H9 (cell line): ENCODE data around the gene SP5. TPM values are rescaled to one million over a fixed set of nuclear protein-coding genes. Genes with fewer than 3 reads are reported as not detected.

ENCODE experiments used
- DNase-seq: peaks from one replicate; pipeline ENCODE4 v3.0.0-alpha.2; 2017
- H2AFZ ChIP-seq: one replicate; pipeline ENCODE4 v1.6.1; 2013; ENCODE audit warnings: mild to moderate bottlenecking, low read length, control low read depth, moderate library complexity
- H2AK5ac ChIP-seq: 2 replicates; pipeline ENCODE4 v1.6.1; 2013; ENCODE audit warnings: low read length, control low read depth, mixed read lengths; ENCODE audit not compliant: insufficient read length
- H2BK120ac ChIP-seq: one replicate; pipeline ENCODE4 v1.6.1; 2013; ENCODE audit warnings: low read depth, mild to moderate bottlenecking, low read length, control low read depth, inconsistent platforms; ENCODE audit not compliant: poor library complexity, severe bottlenecking
- H2BK12ac ChIP-seq: 2 replicates; pipeline ENCODE4 v1.6.1; 2013; ENCODE audit warnings: low read length, control low read depth, mixed read lengths, low read depth; ENCODE audit not compliant: insufficient read length
- H2BK15ac ChIP-seq: 2 replicates; pipeline ENCODE4 v1.6.1; 2013; ENCODE audit warnings: low read depth, low read length, control low read depth
- H2BK20ac ChIP-seq: one replicate; pipeline ENCODE4 v1.6.1; 2013; ENCODE audit warnings: low read depth, mild to moderate bottlenecking, low read length, control low read depth, inconsistent platforms; ENCODE audit not compliant: poor library complexity, severe bottlenecking
- H2BK5ac ChIP-seq: 2 replicates; pipeline ENCODE4 v1.6.1; 2013; ENCODE audit warnings: low read length, control low read depth, mixed read lengths; ENCODE audit not compliant: insufficient read length
- H3K14ac ChIP-seq: 2 replicates; pipeline ENCODE4 v1.6.1; 2013; ENCODE audit warnings: low read length, control low read depth; ENCODE audit not compliant: insufficient read depth
- H3K18ac ChIP-seq: 2 replicates; pipeline ENCODE4 v1.6.1; 2013; ENCODE audit warnings: low read depth, mild to moderate bottlenecking, mixed read lengths, low read length, control low read depth; ENCODE audit not compliant: insufficient read length
- H3K23ac ChIP-seq: 2 replicates; pipeline ENCODE4 v1.6.1; 2013; ENCODE audit warnings: low read length, control low read depth, mixed read lengths, low read depth; ENCODE audit not compliant: insufficient read length
- H3K23me2 ChIP-seq: 2 replicates; pipeline ENCODE4 v1.6.1; 2013; ENCODE audit warnings: low read depth, mild to moderate bottlenecking, mixed read lengths, low read length, control low read depth; ENCODE audit not compliant: insufficient read length, poor library complexity, severe bottlenecking
- H3K27ac ChIP-seq: 2 replicates; pipeline ENCODE4 v1.5.1; 2013; ENCODE audit warnings: low read length, control low read depth, mixed read lengths, low read depth; ENCODE audit not compliant: insufficient read length
- H3K27me3 ChIP-seq: 2 replicates; pipeline ENCODE4 v1.6.1; 2013; ENCODE audit warnings: low read length, control low read depth, inconsistent platforms; ENCODE audit not compliant: insufficient read depth
- H3K4ac ChIP-seq: 2 replicates; pipeline ENCODE4 v1.6.1; 2013; ENCODE audit warnings: low read depth, mild to moderate bottlenecking, control low read depth, inconsistent platforms, low read length, moderate library complexity
- H3K4me1 ChIP-seq: 2 replicates; pipeline ENCODE4 v1.6.1; 2013; ENCODE audit warnings: low read length, control low read depth, inconsistent platforms; ENCODE audit not compliant: insufficient read depth
- H3K4me2 ChIP-seq: 2 replicates; pipeline ENCODE4 v1.6.1; 2013; ENCODE audit warnings: low read length, control low read depth, mixed read lengths; ENCODE audit not compliant: insufficient read length, insufficient read depth
- H3K56ac ChIP-seq: 2 replicates; pipeline ENCODE4 v1.6.1; 2013; ENCODE audit warnings: low read depth, mild to moderate bottlenecking, mixed read lengths, low read length, control low read depth; ENCODE audit not compliant: insufficient read length
- H3K79me1 ChIP-seq: 2 replicates; pipeline ENCODE4 v1.6.1; 2013; ENCODE audit warnings: low read depth, mild to moderate bottlenecking, moderate library complexity, low read length, control low read depth, inconsistent platforms; ENCODE audit not compliant: insufficient read depth, poor library complexity, severe bottlenecking
- H3K79me2 ChIP-seq: 2 replicates; pipeline ENCODE4 v1.6.1; 2013; ENCODE audit warnings: low read length, control low read depth, inconsistent platforms; ENCODE audit not compliant: insufficient read depth
- H3K9ac ChIP-seq: 2 replicates; pipeline ENCODE4 v1.6.1; 2013; ENCODE audit warnings: low read length, control low read depth, mixed read lengths; ENCODE audit not compliant: insufficient read length; ENCODE audit errors: extremely low read depth
- H3K9me3 ChIP-seq: one replicate; pipeline ENCODE4 v1.6.1; 2013; ENCODE audit warnings: low read depth, low read length, inconsistent platforms; ENCODE audit not compliant: control insufficient read depth
- H3T11ph ChIP-seq: one replicate; pipeline ENCODE4 v1.6.1; 2013; ENCODE audit warnings: mild to moderate bottlenecking, low read length, control low read depth, inconsistent platforms
- H4K20me1 ChIP-seq: one replicate; pipeline ENCODE4 v1.6.1; 2013; ENCODE audit not compliant: control insufficient read depth, insufficient read length, insufficient read depth
- H4K5ac ChIP-seq: 2 replicates; pipeline ENCODE4 v1.6.1; 2013; ENCODE audit warnings: low read depth, mild to moderate bottlenecking, mixed read lengths, low read length, control low read depth; ENCODE audit not compliant: insufficient read length
- H4K8ac ChIP-seq: replicated peaks from 2 replicates; pipeline ENCODE4 v1.6.1; 2013; ENCODE audit warnings: low read length, control low read depth, mixed read lengths, low read depth; ENCODE audit not compliant: insufficient read length
- H4K91ac ChIP-seq: 2 replicates; pipeline ENCODE4 v1.6.1; 2013; ENCODE audit warnings: low read depth, mild to moderate bottlenecking, moderate library complexity, mixed read lengths, low read length, control low read depth; ENCODE audit not compliant: insufficient read length
- H3K27ac Mint-ChIP-seq, 3 experiments: 2 replicates in 2 of 3; 3 replicates in 1 of 3; pipeline ENCODE4 v1.8.0; 2020 to 2021; ENCODE audit warnings: mixed read lengths in 3 of 3, mild to moderate bottlenecking in 1 of 3, moderate library complexity in 1 of 3
- H3K27me3 Mint-ChIP-seq: 2 replicates; pipeline ENCODE4 v1.8.0; 2021; ENCODE audit warnings: low read depth, mild to moderate bottlenecking, moderate library complexity, mixed read lengths
- H3K36me3 Mint-ChIP-seq, 3 experiments: 2 replicates in 2 of 3; 3 replicates in 1 of 3; pipeline ENCODE4 v1.8.0; 2020 to 2021; ENCODE audit warnings: low read depth in 3 of 3, mixed read lengths in 3 of 3; ENCODE audit not compliant: insufficient read depth in 1 of 3
- H3K4me1 Mint-ChIP-seq, 2 experiments: 2 replicates each; pipeline ENCODE4 v1.8.0; 2020; ENCODE audit warnings: mixed read lengths in 2 of 2
- H3K4me3 Mint-ChIP-seq, 2 experiments: 2 replicates in 1 of 2; 3 replicates in 1 of 2; pipeline ENCODE4 v1.8.0; 2020 to 2021; ENCODE audit warnings: mild to moderate bottlenecking in 2 of 2, mixed read lengths in 2 of 2, moderate library complexity in 1 of 2
- H3K9me3 Mint-ChIP-seq, 2 experiments: 2 replicates in 1 of 2; 3 replicates in 1 of 2; pipeline ENCODE4 v1.8.0; 2020; ENCODE audit warnings: mild to moderate bottlenecking in 2 of 2, mixed read lengths in 2 of 2, moderate library complexity in 1 of 2
- WGBS: extraction: QIAGEN DNeasy Blood & Tissue Kit; methylation state at CpG from one replicate; pipeline ENCODE4 v1.1.7; 2013; ENCODE audit warnings: missing lambda C conversion rate, low lambda C conversion rate, mixed read lengths; ENCODE audit not compliant: insufficient read length; ENCODE audit errors: extremely low coverage; 5-methylcytosine and 5-hydroxymethylcytosine counted together
- total RNA-seq: library from RNA; stranded (reverse); gene quantifications from 2 replicates; pipeline ENCODE4 v1.2.1, GENCODE V29; 2021
- TF ChIP-seq, protein P1 (sequence below): fragments of 200-600 bp; sonication (generic); conservative IDR thresholded peaks from 3 replicates; pipeline ENCODE4 v1.8.0; 2021; ENCODE audit warnings: antibody characterized with exemption, mild to moderate bottlenecking

The SP5 gene
- total RNA-seq, 1 experiment from 2014 or later = 1.7 TPM

DNA sequence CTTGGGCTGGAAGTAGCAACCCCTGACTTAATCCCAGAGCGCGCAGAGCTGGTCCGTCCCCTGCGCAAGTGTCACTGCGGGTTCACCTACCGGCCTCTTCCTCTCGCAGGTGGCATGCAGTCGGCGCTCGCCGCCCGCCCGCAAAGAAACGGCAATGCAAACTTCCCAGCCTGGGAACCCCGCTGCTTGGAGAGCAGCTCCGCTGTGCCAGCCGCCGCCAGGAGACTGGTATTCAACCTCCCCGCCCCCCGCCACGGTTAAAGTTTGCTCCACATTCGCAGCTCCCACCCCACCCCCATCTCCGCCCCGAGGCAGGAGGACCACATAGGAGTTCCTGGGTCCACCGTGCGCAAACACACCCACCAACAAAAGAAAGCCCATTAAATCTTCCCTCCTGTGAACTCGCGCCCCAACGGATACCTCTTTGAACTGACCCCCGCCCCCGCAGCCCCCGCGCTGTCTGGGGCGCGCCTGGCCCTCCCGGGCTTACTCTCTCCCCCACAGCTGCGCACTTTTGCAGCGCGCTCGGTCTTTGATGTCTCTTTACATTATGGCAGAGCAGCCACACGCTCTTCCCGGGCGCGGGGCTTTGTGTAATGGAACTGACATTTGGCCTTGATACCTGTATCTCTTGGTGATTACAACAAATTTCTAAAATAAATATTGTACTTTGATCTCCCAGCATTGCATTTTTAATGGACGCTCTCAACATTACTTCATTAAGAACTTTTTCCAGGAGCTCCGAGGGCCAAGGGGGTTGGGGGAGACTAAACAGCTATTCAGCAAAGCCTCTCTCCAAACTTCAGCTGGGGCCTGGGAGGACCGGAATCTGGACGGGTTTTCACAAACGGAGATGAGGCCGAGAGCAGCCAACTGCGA is 3.1 kb upstream of the SP5 start:
- DNase-seq = peak; percentile 86
- Histone ChIP-seq H2AK5ac (no peak overlapping the region), H3K27ac (no peak overlapping the region), H3K4me2 (peak overlapping the region; percentile 58), H3K27me3 (peaks cover 59% of the 10 kb centered on the region), H2AFZ (no peak overlapping the region), H3K14ac (no peak overlapping the region), H2BK120ac (no peak overlapping the region), H3K23ac (no peak overlapping the region), H3K9ac (no peak overlapping the region), H4K8ac (no peak overlapping the region), H3K23me2 (peaks cover 10% of the 10 kb centered on the region), H3K4me1 (no peaks in the 10 kb centered on the region; the same call in 1 of the 2 replicates), H2BK12ac (no peak overlapping the region), H3K79me2 (no peaks in the 10 kb centered on the region), H3K18ac (no peak overlapping the region), H3K79me1 (no peaks in the 10 kb centered on the region), H3K56ac (no peak overlapping the region), H2BK5ac (no peak overlapping the region), H4K91ac (no peak overlapping the region), H3T11ph (no peak overlapping the region), H4K5ac (no peak overlapping the region), H4K20me1 (no peaks in the 10 kb centered on the region), H3K9me3 (no peaks in the 10 kb centered on the region), H2BK20ac (no peak overlapping the region), H2BK15ac (no peak overlapping the region), H3K4ac (no peak overlapping the region)
- peak overlapping the region; percentile 46 to 75 for H3K4me3 Mint-ChIP-seq
- H3K27me3 Mint-ChIP-seq = peaks cover 98% of the 10 kb centered on the region
- H3K27ac Mint-ChIP-seq = no peak overlapping the region
- WGBS = no CpG with 5 or more reads among the region's 51 CpGs
- TF ChIP-seq, protein P1, sequence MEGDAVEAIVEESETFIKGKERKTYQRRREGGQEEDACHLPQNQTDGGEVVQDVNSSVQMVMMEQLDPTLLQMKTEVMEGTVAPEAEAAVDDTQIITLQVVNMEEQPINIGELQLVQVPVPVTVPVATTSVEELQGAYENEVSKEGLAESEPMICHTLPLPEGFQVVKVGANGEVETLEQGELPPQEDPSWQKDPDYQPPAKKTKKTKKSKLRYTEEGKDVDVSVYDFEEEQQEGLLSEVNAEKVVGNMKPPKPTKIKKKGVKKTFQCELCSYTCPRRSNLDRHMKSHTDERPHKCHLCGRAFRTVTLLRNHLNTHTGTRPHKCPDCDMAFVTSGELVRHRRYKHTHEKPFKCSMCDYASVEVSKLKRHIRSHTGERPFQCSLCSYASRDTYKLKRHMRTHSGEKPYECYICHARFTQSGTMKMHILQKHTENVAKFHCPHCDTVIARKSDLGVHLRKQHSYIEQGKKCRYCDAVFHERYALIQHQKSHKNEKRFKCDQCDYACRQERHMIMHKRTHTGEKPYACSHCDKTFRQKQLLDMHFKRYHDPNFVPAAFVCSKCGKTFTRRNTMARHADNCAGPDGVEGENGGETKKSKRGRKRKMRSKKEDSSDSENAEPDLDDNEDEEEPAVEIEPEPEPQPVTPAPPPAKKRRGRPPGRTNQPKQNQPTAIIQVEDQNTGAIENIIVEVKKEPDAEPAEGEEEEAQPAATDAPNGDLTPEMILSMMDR = no peak
- peaks cover 46 to 47% of the 10 kb centered on the region in 2 experiments for H3K4me1 Mint-ChIP-seq
- H3K36me3 Mint-ChIP-seq = peaks cover 0 to 4% (median 0%) of the 10 kb centered on the region in 3 experiments; a peak in 2 of 7 replicates
- H3K9me3 Mint-ChIP-seq = peaks cover 2 to 12% of the 10 kb centered on the region in 2 experiments; a peak in 4 of 5 replicates
